Transverse colon (tissue), 4 donors: ENCODE measurements around the gene SLC6A7. TPM values are rescaled to one million over a fixed set of nuclear protein-coding genes. Genes with fewer than 3 reads are reported as not detected.

Experiments
- DNase-seq: peaks from one replicate; pipeline ENCODE4 v3.0.0-alpha.2; 2019
- H3K27ac ChIP-seq, 4 donors: fragments of 200-600 bp; sonication (generic); 2 replicates each; pipeline ENCODE4 v1.5.1; 2016 to 2018; ENCODE audit warnings: inconsistent platforms in 4 of 4
- H3K27me3 ChIP-seq: fragments of 200-600 bp; sonication (generic); 2 replicates; pipeline ENCODE4 v1.5.1; 2017; ENCODE audit warnings: inconsistent platforms
- H3K36me3 ChIP-seq, 4 donors: fragments of 200-600 bp; sonication (generic); 2 replicates each; pipeline ENCODE4 v1.5.1; 2017 to 2019; ENCODE audit warnings: inconsistent platforms in 4 of 4
- H3K4me1 ChIP-seq, 4 donors: fragments of 200-600 bp; sonication (generic); 2 replicates each; pipeline ENCODE4 v1.5.1; 2017 to 2020; ENCODE audit warnings: inconsistent platforms in 4 of 4
- H3K4me3 ChIP-seq, 4 donors: fragments of 200-600 bp; sonication (generic); 1 replicate in 1 of 4; 2 replicates in 3 of 4; pipeline versions ENCODE4 v1.5.1 to v1.6.1; 2017 to 2019; ENCODE audit warnings: inconsistent platforms in 4 of 4
- H3K9me3 ChIP-seq, 2 donors: fragments of 200-600 bp; sonication (generic); 2 replicates each; pipeline ENCODE4 v1.5.1; 2017 to 2019; ENCODE audit warnings: inconsistent platforms in 2 of 2
- CTCF ChIP-seq, 5 experiments: fragments of 200-600 bp in 3 of 5; fragments of 450-650 bp in 2 of 5; sonication (generic) in 3 of 5; IDR thresholded peaks; 1 replicate in 2 of 5; 2 replicates in 3 of 5; pipeline ENCODE4 v1.5.1; 2016 to 2017; ENCODE audit warnings: antibody characterized with exemption in 5 of 5, inconsistent platforms in 3 of 5, mild to moderate bottlenecking in 2 of 5, moderate library complexity in 1 of 5
- EP300 ChIP-seq: sonication (generic); formaldehyde crosslinking; IDR thresholded peaks from one replicate; pipeline ENCODE4 v1.6.1; 2017; ENCODE audit warnings: antibody characterized with exemption, low read depth
- POLR2A ChIP-seq: fragments of 450-650 bp; IDR thresholded peaks from one replicate; pipeline ENCODE4 v1.6.1; 2016; ENCODE audit warnings: antibody characterized with exemption, mild to moderate bottlenecking, moderate library complexity
- POLR2AphosphoS5 ChIP-seq, 3 donors: sonication (generic); formaldehyde crosslinking; IDR thresholded peaks; one replicate each; pipeline ENCODE4 v1.6.1; 2016; ENCODE audit warnings: antibody characterized with exemption in 3 of 3
- WGBS, 2 donors: methylation state at CpG; one replicate each; pipeline ENCODE4 v1.1.5; 2018; ENCODE audit warnings: low coverage in 1 of 2; 5-methylcytosine and 5-hydroxymethylcytosine counted together
- in situ Hi-C, 4 donors: fragments of 200-750 bp; cut with MboI; loops; one replicate each; pipeline versions ENCODE4 v1.15.0 to v1.15.1; 2017; ENCODE audit warnings: low sequenced_read_pairs in 3 of 4, low pct_ligation_motif_present in 1 of 4, low pct_unique_long_range_greater_than_20kb in 1 of 4
- intact Hi-C: fragments of 100-400 bp; cut with DNase I; formaldehyde crosslinking; loops from one replicate; pipeline ENCODE4 v1.15.1; 2023; ENCODE audit warnings: low total_unique reads
- total RNA-seq, 4 donors: library from RNA; depleted of rRNA; stranded (reverse); fragments of >200 nt; gene quantifications; one replicate each; pipeline ENCODE4 v1.1.0, GENCODE V29; 2016

The SLC6A7 gene
- total RNA-seq, 4 donors from 2014 or later, result 19.5 to 67.7 (median 21.3) TPM

GRCh38 chr5:150158170-150158949 is 31.5 kb upstream of the SLC6A7 start:
- in situ Hi-C loops, result loop anchor here in 2 of 4 donors (25.0 kb wide), 1 partner anchor 279 kb away; the partner anchor contains the start of gene RPS14 (in 2 of the 2)
- TF ChIP-seq CTCF (IDR thresholded peaks at IDR 0.05), result no peak
- no peak for TF ChIP-seq POLR2A
- TF ChIP-seq EP300, result no peak
- no peak for TF ChIP-seq POLR2AphosphoS5 (IDR thresholded peaks at IDR 0.05)

GRCh38 chr5:150159031-150159430 is 30.8 kb upstream of the SLC6A7 start:
- peak overlapping the region; percentile 17 to 91 (median 74) for H3K27ac ChIP-seq
- intact Hi-C loops, result no loop called here
- H3K27me3 ChIP-seq, result no peaks in the 10 kb centered on the region
- H3K4me1 ChIP-seq, result peaks cover 10 to 31% (median 25%) of the 10 kb centered on the region in 4 donors
- no peak overlapping the region for H3K4me3 ChIP-seq
- in situ Hi-C loops, result loop anchor here in 2 of 4 donors (25.0 kb wide), 1 partner anchor 278 kb away; the partner anchor contains the start of gene RPS14 (in 2 of the 2)
- no peaks in the 10 kb centered on the region for H3K36me3 ChIP-seq
- no peaks in the 10 kb centered on the region for H3K9me3 ChIP-seq
- DNase-seq, result no peak
- WGBS, 2 donors, result 72% methylated on average over 6 of the region's 6 CpGs; no CpG with 5 or more reads in 1 of the 2 donors
- TF ChIP-seq POLR2AphosphoS5 (IDR thresholded peaks at IDR 0.05), result no peak
- no peak for TF ChIP-seq CTCF (IDR thresholded peaks at IDR 0.05)
- TF ChIP-seq EP300, result no peak
- TF ChIP-seq POLR2A, result no peak

More at GRCh38 chr5:150158170-150158949, 31.5 kb upstream of the SLC6A7 start:
- Histone ChIP-seq H3K4me3 (no peak overlapping the region), H3K9me3 (no peaks in the 10 kb centered on the region), H3K4me1 (peaks cover 3 to 24% (median 20%) of the 10 kb centered on the region in 4 donors), H3K27me3 (no peaks in the 10 kb centered on the region), H3K27ac (peak overlapping the region; percentile 61 to 91 (median 82)), H3K36me3 (no peaks in the 10 kb centered on the region)
- intact Hi-C loops, result no loop called here
- DNase-seq, result no peak
- WGBS, 2 donors, result 66 to 83% methylated on average over 1 to 12 of the region's 12 CpGs

GRCh38 chr5:150159741-150160179 is 30.1 kb upstream of the SLC6A7 start:
- intact Hi-C loops, result no loop called here
- Histone ChIP-seq H3K4me3 (no peak overlapping the region), H3K36me3 (no peaks in the 10 kb centered on the region), H3K4me1 (peaks cover 17 to 38% (median 33%) of the 10 kb centered on the region in 4 donors), H3K9me3 (no peaks in the 10 kb centered on the region), H3K27ac (peak overlapping the region; percentile 17 to 91 (median 64)), H3K27me3 (no peaks in the 10 kb centered on the region)
- WGBS, 2 donors, result 69% methylated on average over 2 of the region's 9 CpGs; no CpG with 5 or more reads in 1 of the 2 donors
- in situ Hi-C loops, result loop anchor here in 3 of 4 donors (5.0 to 25.0 kb wide), 3 partner anchors 53 to 278 kb away; partner anchors contain the start of gene RPS14 (in 2 of the 3)
- TF ChIP-seq POLR2AphosphoS5 (IDR thresholded peaks at IDR 0.05) (no peak), CTCF (IDR thresholded peaks at IDR 0.05) (no peak), POLR2A (no peak), EP300 (no peak)
- no peak for DNase-seq

GRCh38 chr5:150160448-150161081 is 29.3 kb upstream of the SLC6A7 start:
- Histone ChIP-seq H3K9me3 (no peaks in the 10 kb centered on the region), H3K4me1 (peaks cover 24 to 47% (median 40%) of the 10 kb centered on the region in 4 donors), H3K27me3 (no peaks in the 10 kb centered on the region), H3K4me3 (no peak overlapping the region), H3K27ac (peak overlapping the region; percentile 17 to 96 (median 90)), H3K36me3 (no peaks in the 10 kb centered on the region)
- WGBS, 2 donors, result 69 to 91% methylated on average over 1 to 5 of the region's 5 CpGs
- no peak for DNase-seq
- intact Hi-C loops, result no loop called here
- in situ Hi-C loops, result loop anchor here in 3 of 4 donors (5.0 to 25.0 kb wide), 3 partner anchors 52 to 277 kb away; partner anchors contain the start of gene RPS14 (in 2 of the 3)
- TF ChIP-seq CTCF (IDR thresholded peaks at IDR 0.05) (no peak), POLR2AphosphoS5 (IDR thresholded peaks at IDR 0.05) (no peak), POLR2A (no peak), EP300 (no peak)
